ENCODE measurements around the gene KLHDC4. TPM values are rescaled to one million over a fixed set of nuclear protein-coding genes. Genes with fewer than 3 reads are reported as not detected.
"Not testable (repeated sequence)": the region's sequence is repeated elsewhere in the genome, so short reads cannot be mapped to it uniquely, and the experiment has no call there.

KLHDC4 gene
- total RNA-seq, 2 experiments from 2014 or later = 82.1 to 84.9 TPM

GRCh38 chr16:87721622-87722585 lies 43.9 kb downstream of the KLHDC4 start:
- H3K27ac Mint-ChIP-seq = no peak overlapping the region
- no peaks in the 10 kb centered on the region for H3K27me3 Mint-ChIP-seq
- no peak overlapping the region for H3K4me3 Mint-ChIP-seq
- no peak for DNase-seq
- peaks cover 57% of the 10 kb centered on the region for H3K36me3 Mint-ChIP-seq (ENCODE audit: low read depth)
- ChIA-PET POLR2A (interaction anchor here (3.0 kb wide), 1 partner anchor 43 kb away, joined by 7 read pairs; the partner anchor contains the start of gene KLHDC4), CTCF (interaction anchor here (0.8 to 1.4 kb wide), 2 partner anchors 57 to 86 kb away, joined by 3 to 4 read pairs; no protein-coding TSS in a partner anchor)
- peaks cover 7% of the 10 kb centered on the region for H3K4me1 Mint-ChIP-seq
- no peaks in the 10 kb centered on the region for H3K9me3 Mint-ChIP-seq

DNA sequence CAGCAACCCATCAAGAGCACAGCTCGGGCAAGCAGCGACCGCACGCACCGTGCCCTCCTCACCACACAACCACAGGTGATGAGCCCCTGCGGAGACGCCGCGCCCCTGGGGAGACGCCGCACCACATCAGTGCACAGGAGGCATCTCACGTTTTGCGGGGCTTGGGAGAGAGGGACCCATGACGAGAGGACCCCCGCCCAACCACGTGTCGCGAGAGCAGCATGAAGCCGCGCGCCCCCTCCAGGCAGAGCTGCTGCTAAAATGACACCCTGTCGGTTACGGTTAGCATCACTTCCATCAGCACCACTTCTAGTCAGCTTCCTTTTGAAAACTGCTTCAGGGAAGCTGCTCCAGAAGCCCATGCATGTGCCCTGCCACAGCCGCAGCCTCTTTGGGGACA lies 45.3 kb downstream of the KLHDC4 start:
- H3K4me1 Mint-ChIP-seq = peaks cover 9% of the 10 kb centered on the region
- CTCF ChIA-PET = no interaction called here
- DNase-seq = no peak
- no peaks in the 10 kb centered on the region for H3K9me3 Mint-ChIP-seq
- no peak overlapping the region for H3K4me3 Mint-ChIP-seq
- H3K27me3 Mint-ChIP-seq = no peaks in the 10 kb centered on the region
- H3K36me3 Mint-ChIP-seq (ENCODE audit: low read depth) = peaks cover 57% of the 10 kb centered on the region
- H3K27ac Mint-ChIP-seq = no peak overlapping the region
- POLR2A ChIA-PET = no interaction called here

DNA sequence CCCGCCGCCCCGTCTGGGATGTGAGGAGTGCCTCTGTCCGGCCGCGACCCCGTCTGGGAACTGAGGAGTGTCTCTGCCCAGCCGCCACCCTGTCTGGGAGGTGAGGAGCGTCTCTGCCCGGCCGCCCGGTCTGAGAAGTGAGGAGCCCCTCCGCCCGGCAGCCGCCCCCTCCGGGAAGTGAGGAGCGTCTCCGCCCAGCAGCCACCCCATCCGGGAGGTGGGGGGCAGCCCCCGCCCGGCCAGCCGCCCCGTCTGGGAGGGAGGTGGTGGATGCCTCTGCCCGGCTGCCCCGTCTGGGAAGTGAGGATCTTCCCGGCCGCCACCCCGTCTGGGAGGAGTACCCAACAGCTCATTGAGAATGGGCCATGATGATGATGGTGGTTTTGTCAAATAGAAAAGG lies 47.0 kb downstream of the KLHDC4 start:
- POLR2A ChIA-PET = not testable (repeated sequence)

DNA sequence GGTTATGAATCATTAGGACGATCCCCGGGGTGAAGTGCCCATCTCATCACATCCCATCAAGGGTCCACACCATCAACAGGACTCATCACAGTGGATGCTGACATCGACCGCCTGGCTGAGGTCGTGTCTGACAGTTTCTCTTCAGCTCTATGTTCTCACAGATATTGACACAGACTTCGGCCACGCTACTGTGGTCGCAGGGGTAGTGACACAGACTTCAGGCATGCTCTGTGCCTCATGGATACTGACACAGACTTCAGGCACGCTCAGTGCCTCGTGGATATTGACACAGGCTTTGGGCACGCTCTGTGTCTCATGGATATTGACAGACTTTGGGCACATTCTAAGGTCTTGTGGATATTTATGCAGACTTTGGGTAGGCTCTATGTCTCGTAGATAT lies 50.1 kb downstream of the KLHDC4 start:
- no peak for DNase-seq
- no peak overlapping the region for H3K4me3 Mint-ChIP-seq
- ChIA-PET POLR2A (interaction anchor here (0.8 kb wide), 1 partner anchor 10 kb away, joined by 3 read pairs; no protein-coding TSS in a partner anchor), CTCF (interaction anchor here (0.8 kb wide), 1 partner anchor 36 kb away, joined by 3 read pairs; no protein-coding TSS in a partner anchor)
- peaks cover 34% of the 10 kb centered on the region for H3K4me1 Mint-ChIP-seq
- no peaks in the 10 kb centered on the region for H3K9me3 Mint-ChIP-seq
- peaks cover 45% of the 10 kb centered on the region for H3K36me3 Mint-ChIP-seq (ENCODE audit: low read depth)
- H3K27ac Mint-ChIP-seq = peak overlapping the region; percentile 0
- H3K27me3 Mint-ChIP-seq = no peaks in the 10 kb centered on the region

More for the DNA sequence above, 47.0 kb downstream of the KLHDC4 start:
- H3K9me3 Mint-ChIP-seq, H3K4me3 Mint-ChIP-seq, H3K27ac Mint-ChIP-seq, CTCF ChIA-PET, DNase-seq, H3K27me3 Mint-ChIP-seq: not testable (repeated sequence)
- H3K36me3 Mint-ChIP-seq (ENCODE audit: low read depth) = peaks cover 59% of the 10 kb centered on the region
- H3K4me1 Mint-ChIP-seq = peaks cover 19% of the 10 kb centered on the region

DNA sequence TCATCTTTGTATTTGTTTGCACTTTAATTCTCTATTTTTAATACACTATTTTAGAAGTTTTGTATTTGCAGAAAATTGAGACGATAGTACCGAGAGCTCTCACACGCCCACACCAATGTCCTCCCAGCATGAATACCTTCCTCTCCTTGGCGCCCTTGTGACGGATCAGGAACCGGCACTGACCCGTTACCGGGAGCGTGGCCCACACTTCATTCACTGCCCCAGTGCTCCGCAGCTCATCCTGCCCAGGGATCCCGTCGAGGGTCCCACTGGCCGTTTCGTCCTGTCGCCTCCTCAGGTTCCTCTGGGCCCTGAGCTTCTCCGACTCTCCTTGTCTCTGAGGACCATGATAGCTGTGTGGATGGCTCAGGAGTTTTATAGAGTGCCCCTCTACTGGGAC lies 50.6 kb downstream of the KLHDC4 start:
- Mint-ChIP-seq H3K4me3 (no peak overlapping the region), H3K27ac (peak overlapping the region; percentile 0), H3K9me3 (no peaks in the 10 kb centered on the region), H3K27me3 (no peaks in the 10 kb centered on the region), H3K36me3 (ENCODE audit: low read depth) (peaks cover 45% of the 10 kb centered on the region), H3K4me1 (peaks cover 34% of the 10 kb centered on the region)
- no peak for DNase-seq
- POLR2A ChIA-PET = interaction anchor here (0.8 to 1.3 kb wide), 2 partner anchors 9 to 50 kb away, joined by 3 read pairs; no protein-coding TSS in a partner anchor
- CTCF ChIA-PET = interaction anchor here (0.7 kb wide), 1 partner anchor 156 kb away, joined by 3 read pairs; no protein-coding TSS in a partner anchor

- no peaks in the 10 kb centered on the region for H3K9me3 Mint-ChIP-seq
- no peaks in the 10 kb centered on the region for H3K27me3 Mint-ChIP-seq
- peaks cover 34% of the 10 kb centered on the region for H3K4me1 Mint-ChIP-seq
- ChIA-PET POLR2A (interaction anchor here (0.6 to 1.3 kb wide), 5 partner anchors 11 to 409 kb away, joined by 3 to 5 read pairs (median 3); no protein-coding TSS in a partner anchor), CTCF (interaction anchor here (1.0 to 2.5 kb wide), 3 partner anchors 11 to 65 kb away, joined by 3 to 8 read pairs (median 3); no protein-coding TSS in a partner anchor)
- no peak overlapping the region for H3K4me3 Mint-ChIP-seq
- peaks cover 39% of the 10 kb centered on the region for H3K36me3 Mint-ChIP-seq (ENCODE audit: low read depth)
- H3K27ac Mint-ChIP-seq = peak overlapping the region; percentile 88
- DNase-seq = peak; percentile 80
Measured at GRCh38 chr16:87713451-87714229, 52.1 kb downstream of the KLHDC4 start.

GRCh38 chr16:87712184-87712762 lies 53.5 kb downstream of the KLHDC4 start:
- Mint-ChIP-seq H3K4me3 (no peak overlapping the region), H3K27me3 (no peaks in the 10 kb centered on the region), H3K36me3 (ENCODE audit: low read depth) (peaks cover 44% of the 10 kb centered on the region), H3K27ac (peak overlapping the region; percentile 26), H3K4me1 (peaks cover 31% of the 10 kb centered on the region), H3K9me3 (no peaks in the 10 kb centered on the region)
- DNase-seq = no peak
- POLR2A ChIA-PET = no interaction called here
- CTCF ChIA-PET = interaction anchor here (2.5 kb wide), 1 partner anchor 10 kb away, joined by 8 read pairs; no protein-coding TSS in a partner anchor

DNA sequence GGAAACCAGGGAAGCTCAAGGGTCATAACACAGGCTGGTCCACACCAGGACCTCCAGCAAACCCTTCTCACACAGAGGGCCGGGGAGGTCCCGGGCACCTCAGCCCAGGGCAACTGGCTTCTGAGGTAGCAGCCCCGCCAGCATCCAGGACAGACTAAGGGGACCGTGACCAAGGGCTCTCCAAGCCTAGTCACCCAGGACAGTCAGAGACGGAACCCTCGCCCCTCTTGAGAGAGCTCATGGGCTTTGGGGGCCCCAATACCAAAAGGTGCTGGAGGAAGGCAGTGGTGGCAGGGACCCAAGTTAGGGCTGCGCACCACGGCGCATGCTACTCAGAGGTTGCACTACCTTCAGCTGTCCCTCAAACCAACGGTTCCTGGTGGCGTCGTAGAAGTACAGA lies 54.9 kb downstream of the KLHDC4 start:
- Mint-ChIP-seq H3K9me3 (no peaks in the 10 kb centered on the region), H3K27ac (no peak overlapping the region), H3K27me3 (no peaks in the 10 kb centered on the region), H3K4me3 (no peak overlapping the region), H3K4me1 (peaks cover 31% of the 10 kb centered on the region), H3K36me3 (ENCODE audit: low read depth) (peaks cover 40% of the 10 kb centered on the region)
- ChIA-PET CTCF (no interaction called here), POLR2A (interaction anchor here (1.5 to 1.7 kb wide), 2 partner anchors 10 to 55 kb away, joined by 6 to 8 read pairs; partner anchors contain the start of gene KLHDC4)
- no peak for DNase-seq

- Mint-ChIP-seq H3K36me3 (ENCODE audit: low read depth) (peaks cover 30% of the 10 kb centered on the region), H3K4me3 (no peak overlapping the region), H3K4me1 (peaks cover 26% of the 10 kb centered on the region), H3K9me3 (no peaks in the 10 kb centered on the region), H3K27me3 (no peaks in the 10 kb centered on the region), H3K27ac (no peak overlapping the region)
- POLR2A ChIA-PET = interaction anchor here (1.1 to 1.5 kb wide), 2 partner anchors 56 to 321 kb away, joined by 3 to 6 read pairs; partner anchors contain the start of gene KLHDC4
- DNase-seq = no peak
- CTCF ChIA-PET = no interaction called here
Measured at GRCh38 chr16:87709677-87710076, 56.1 kb downstream of the KLHDC4 start.

DNA sequence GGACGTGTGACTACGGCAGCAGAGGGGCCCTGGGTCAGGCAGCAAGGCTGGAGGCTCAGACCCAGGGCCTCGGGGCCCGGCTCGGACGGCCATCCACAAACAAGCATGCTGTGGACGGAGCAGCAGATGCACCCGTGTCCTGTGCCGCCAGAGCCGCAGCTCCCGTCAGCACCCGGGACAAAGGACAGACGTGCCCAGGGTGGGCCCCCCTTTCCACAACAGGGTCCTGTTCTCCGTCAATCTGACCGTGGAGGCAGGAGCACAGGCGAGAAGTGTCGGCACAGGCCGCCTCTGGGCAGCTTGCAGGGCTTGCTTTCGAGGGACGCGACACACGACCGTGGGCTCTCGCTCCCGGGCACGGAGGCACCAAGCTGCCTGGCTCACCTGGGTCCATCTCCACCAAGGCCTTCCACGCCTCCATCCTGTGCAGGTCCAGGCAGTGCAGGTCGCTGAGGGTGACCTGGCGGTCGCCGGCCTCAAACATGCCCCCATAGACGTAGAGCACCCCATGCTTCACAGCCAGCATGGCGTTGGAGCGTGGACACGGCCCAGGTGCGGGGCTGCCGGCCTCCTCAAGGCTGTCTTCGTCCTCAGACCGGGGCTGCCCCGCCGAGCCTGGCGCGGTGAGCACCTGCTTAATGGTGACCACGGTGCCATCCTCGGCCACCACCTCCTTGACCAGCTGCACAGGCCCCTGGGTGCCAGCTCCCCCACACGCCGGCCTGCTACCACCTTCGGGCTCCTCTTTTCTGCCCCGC lies 56.7 kb downstream of the KLHDC4 start:
- ChIA-PET POLR2A (interaction anchor here (1.1 kb wide), 1 partner anchor 320 kb away, joined by 3 read pairs; no protein-coding TSS in a partner anchor), CTCF (no interaction called here)
- Mint-ChIP-seq H3K4me1 (peaks cover 23% of the 10 kb centered on the region), H3K27ac (no peak overlapping the region), H3K9me3 (no peaks in the 10 kb centered on the region), H3K27me3 (no peaks in the 10 kb centered on the region), H3K36me3 (ENCODE audit: low read depth) (peaks cover 30% of the 10 kb centered on the region), H3K4me3 (no peak overlapping the region)
- no peak for DNase-seq

DNA sequence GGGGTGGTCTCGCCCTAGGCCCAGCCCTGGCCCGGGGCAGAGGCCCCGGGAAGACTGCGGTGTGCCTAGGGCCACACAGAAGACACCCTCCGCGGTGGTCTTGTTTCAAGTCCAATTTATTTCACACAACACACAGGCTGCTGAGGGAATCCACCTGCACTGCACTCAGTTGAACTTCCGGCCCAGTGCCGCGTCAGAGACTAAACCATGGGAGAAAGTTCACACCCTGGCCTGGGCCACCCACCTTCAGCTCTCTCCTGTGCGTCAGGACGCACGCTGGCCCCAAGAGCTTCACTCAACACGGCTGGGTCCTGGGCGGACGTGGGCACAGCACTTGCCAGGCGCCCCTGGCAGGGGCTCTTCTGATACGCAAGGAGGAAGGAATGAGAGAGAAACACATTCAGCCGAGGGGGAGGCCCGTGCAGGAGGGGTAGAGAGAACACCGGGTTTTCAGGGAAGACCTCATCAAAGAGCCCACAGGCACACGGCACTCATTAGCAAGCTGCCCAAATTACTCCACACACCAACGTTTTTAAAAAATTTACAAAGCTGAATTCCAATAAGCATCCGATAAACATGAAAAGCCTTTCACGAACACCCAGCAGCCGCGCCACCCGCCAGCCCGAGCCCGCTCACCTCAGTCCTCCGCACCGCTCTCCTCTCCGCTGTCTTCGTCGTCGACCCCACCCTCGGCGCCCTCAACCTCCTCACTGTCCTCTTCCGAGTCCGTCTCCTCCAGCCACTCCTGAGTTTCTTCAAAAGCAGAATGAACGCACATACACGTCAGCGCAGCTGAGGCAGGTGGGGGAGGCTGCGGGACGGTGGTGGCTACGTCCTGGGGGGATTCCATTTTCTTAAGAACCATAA lies 57.8 kb downstream of the KLHDC4 start:
- POLR2A ChIA-PET = no interaction called here

More for the DNA sequence above, 57.8 kb downstream of the KLHDC4 start:
- Mint-ChIP-seq H3K27ac (peak overlapping the region; percentile 52), H3K4me3 (no peak overlapping the region), H3K36me3 (ENCODE audit: low read depth) (peaks cover 28% of the 10 kb centered on the region), H3K9me3 (no peaks in the 10 kb centered on the region), H3K4me1 (peaks cover 22% of the 10 kb centered on the region), H3K27me3 (no peaks in the 10 kb centered on the region)
- no peak for DNase-seq
- CTCF ChIA-PET = no interaction called here
